ENCODE data around the gene FAM20C. TPM values are rescaled to one million over a fixed set of nuclear protein-coding genes. Genes with fewer than 3 reads are reported as not detected.
A peak's percentile ranks its signal among the peaks of the same experiment; 100 is the strongest.

FAM20C gene
- total RNA-seq, 1 experiment from 2014 or later = 35.8 TPM

- TSS peak; percentile 15 for BruUV-seq (replicated peaks)
- ChIA-PET CTCF (no interaction called here), POLR2A (ENCODE audit: low non-redundant PET) (no interaction called here)
- TF ChIP-seq EZH2 (IDR thresholded peaks at IDR 0.05; ENCODE audit: borderline replicate concordance, low read depth, low read length, poor library complexity, severe bottlenecking) = no peak
- no peak for TF ChIP-seq CTCF (conservative IDR thresholded peaks at IDR 0.05; ENCODE audit: low read depth, low read length)
- Histone ChIP-seq H3K9me3 (ENCODE audit: low read depth, low read length, poor library complexity, severe bottlenecking) (peaks cover 16% of the 10 kb centered on the region), H3K27me3 (replicated peaks; ENCODE audit: insufficient read depth, low read depth, low read length, poor library complexity) (no peaks in the 10 kb centered on the region), H3K4me1 (ENCODE audit: insufficient read depth, low read length, poor library complexity, severe bottlenecking) (no peaks in the 10 kb centered on the region), H3K36me3 (ENCODE audit: insufficient read depth, low read length, poor library complexity, severe bottlenecking) (peaks cover 11% of the 10 kb centered on the region), H3K27ac (ENCODE audit: low read depth, low read length, poor library complexity, severe bottlenecking) (no peak overlapping the region), H3K4me3 (ENCODE audit: low read depth, low read length, poor library complexity, severe bottlenecking) (no peak overlapping the region)
- DNase-seq (ENCODE audit: low spot score) = no peak
- intact Hi-C loops (cut with micrococcal nuclease; ENCODE audit: unreplicated experiment) = no loop called here
Measured at GRCh38 chr7:265192-265997, 73.0 kb downstream of the FAM20C start.

GRCh38 chr7:265998-266850, 73.9 kb downstream of the FAM20C start:
- no peak for DNase-seq (ENCODE audit: low spot score)
- POLR2A ChIA-PET (ENCODE audit: low non-redundant PET) = no interaction called here
- peaks cover 16% of the 10 kb centered on the region for H3K9me3 ChIP-seq (ENCODE audit: low read depth, low read length, poor library complexity, severe bottlenecking)
- TF ChIP-seq CTCF (conservative IDR thresholded peaks at IDR 0.05; ENCODE audit: low read depth, low read length) = no peak
- TF ChIP-seq EZH2 (IDR thresholded peaks at IDR 0.05; ENCODE audit: borderline replicate concordance, low read depth, low read length, poor library complexity, severe bottlenecking) = no peak
- H3K4me1 ChIP-seq (ENCODE audit: insufficient read depth, low read length, poor library complexity, severe bottlenecking) = no peaks in the 10 kb centered on the region
- H3K4me3 ChIP-seq (ENCODE audit: low read depth, low read length, poor library complexity, severe bottlenecking) = no peak overlapping the region
- intact Hi-C loops (cut with micrococcal nuclease; ENCODE audit: unreplicated experiment) = no loop called here
- H3K36me3 ChIP-seq (ENCODE audit: insufficient read depth, low read length, poor library complexity, severe bottlenecking) = peaks cover 3% of the 10 kb centered on the region
- CTCF ChIA-PET = no interaction called here
- H3K27ac ChIP-seq (ENCODE audit: low read depth, low read length, poor library complexity, severe bottlenecking) = no peak overlapping the region
- no TSS peak for BruUV-seq (replicated peaks)
- H3K27me3 ChIP-seq (replicated peaks; ENCODE audit: insufficient read depth, low read depth, low read length, poor library complexity) = no peaks in the 10 kb centered on the region

- no TSS peak for BruUV-seq (replicated peaks)
- H3K4me1 ChIP-seq (ENCODE audit: insufficient read depth, low read length, poor library complexity, severe bottlenecking) = no peaks in the 10 kb centered on the region
- DNase-seq (ENCODE audit: low spot score) = no peak
- H3K36me3 ChIP-seq (ENCODE audit: insufficient read depth, low read length, poor library complexity, severe bottlenecking) = peaks cover 2% of the 10 kb centered on the region
- no peak for TF ChIP-seq EZH2 (IDR thresholded peaks at IDR 0.05; ENCODE audit: borderline replicate concordance, low read depth, low read length, poor library complexity, severe bottlenecking)
- peak; percentile 70 for TF ChIP-seq CTCF (conservative IDR thresholded peaks at IDR 0.05; ENCODE audit: low read depth, low read length)
- ChIA-PET CTCF (no interaction called here), POLR2A (ENCODE audit: low non-redundant PET) (no interaction called here)
- H3K27ac ChIP-seq (ENCODE audit: low read depth, low read length, poor library complexity, severe bottlenecking) = no peak overlapping the region
- H3K9me3 ChIP-seq (ENCODE audit: low read depth, low read length, poor library complexity, severe bottlenecking) = peaks cover 7% of the 10 kb centered on the region
- H3K27me3 ChIP-seq (replicated peaks; ENCODE audit: insufficient read depth, low read depth, low read length, poor library complexity) = no peaks in the 10 kb centered on the region
- H3K4me3 ChIP-seq (ENCODE audit: low read depth, low read length, poor library complexity, severe bottlenecking) = no peak overlapping the region
- intact Hi-C loops (cut with micrococcal nuclease; ENCODE audit: unreplicated experiment) = no loop called here
Measured at GRCh38 chr7:266851-267840, 74.8 kb downstream of the FAM20C start.

Measured in A673 (cell line).